Stimulated activated CD4-positive, alpha-beta T cell treated with anti-CD3 and anti-CD28 coated beads, Interleukin-15, amount 100 ng/mL, for 48 hours (primary cell): ENCODE data around the gene ZNF414.
"Not testable (repeated sequence)": the region's sequence is repeated elsewhere in the genome, so short reads cannot be mapped to it uniquely, and the experiment has no call there.

Experiments used
- DNase-seq, 2 donors: peaks; one replicate each; pipeline ENCODE4 v3.0.0-alpha.2; 2020; ENCODE audit warnings: low read depth in 2 of 2

Gene ZNF414

DNA sequence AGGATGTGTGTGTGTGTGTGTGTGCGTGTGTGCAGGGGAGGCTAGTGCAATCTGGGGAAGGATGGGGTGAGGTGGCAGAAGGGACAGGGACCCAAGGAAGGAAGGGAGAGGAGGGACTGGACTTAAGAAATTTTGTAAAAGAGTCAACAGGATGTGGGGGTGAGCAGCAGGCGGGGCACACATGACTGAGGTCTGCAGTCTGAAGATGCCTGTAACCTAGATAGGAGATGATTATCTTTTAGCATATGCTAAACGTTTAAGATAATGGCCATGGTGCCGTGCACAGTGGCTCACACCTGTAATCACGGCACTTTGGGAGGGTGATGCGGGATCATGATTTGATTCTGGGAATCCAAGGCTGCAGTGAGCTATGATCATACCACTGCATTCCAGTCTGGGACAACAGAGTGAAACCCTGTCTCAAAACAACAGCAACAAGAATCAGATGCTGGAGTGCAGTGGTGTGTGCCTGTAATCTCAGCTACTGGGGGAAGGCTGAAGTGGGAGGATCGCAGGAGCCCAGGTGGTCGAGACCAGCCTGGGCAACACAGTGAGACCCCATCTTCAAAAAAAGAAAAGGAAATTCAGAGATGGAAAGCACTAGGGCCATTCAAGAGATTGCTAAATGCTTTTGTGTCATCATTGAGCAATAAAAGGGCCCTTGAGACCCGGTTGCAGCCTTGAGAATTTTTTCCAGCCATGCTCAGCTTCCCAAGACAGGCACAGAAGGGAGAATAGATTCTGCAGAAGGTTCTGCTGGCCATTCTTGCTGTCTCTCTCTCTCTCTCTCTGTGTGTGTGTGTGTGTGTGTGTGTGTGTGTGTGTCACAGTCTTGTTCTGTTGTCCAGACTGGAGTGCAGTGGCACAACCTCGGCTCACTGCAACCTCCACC, 3.8 kb upstream of the ZNF414 start:
- no peak for DNase-seq

GRCh38 chr19:8515317-8515716, 1.4 kb upstream of the ZNF414 start:
- DNase-seq: peak in 1 of 2 donors; percentile 66

DNA sequence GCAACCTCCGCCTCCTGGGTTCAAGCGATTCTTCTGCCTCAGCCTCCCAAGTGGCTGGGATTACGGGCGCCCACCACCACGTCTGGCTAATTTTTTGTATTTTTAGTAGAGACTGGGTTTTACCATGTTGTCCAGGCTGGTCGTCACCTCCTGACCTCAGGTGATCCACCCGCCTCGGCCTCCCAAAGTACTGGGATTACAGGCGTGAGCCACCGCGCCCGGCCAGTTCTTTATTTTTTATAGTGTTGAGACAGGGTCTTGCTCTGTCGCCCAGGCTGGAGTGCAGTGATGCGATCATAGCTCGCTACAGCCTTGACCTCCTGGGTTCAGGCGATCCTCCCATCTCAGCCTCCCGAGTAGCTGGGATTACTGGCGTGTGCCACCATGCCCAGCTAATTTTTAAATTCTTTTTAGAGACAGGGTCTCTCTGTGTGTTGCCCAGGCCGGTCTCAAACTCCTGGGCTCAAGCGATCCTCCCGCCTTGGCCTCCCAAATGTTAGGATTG, 590 bp upstream of the ZNF414 start:
- not testable (repeated sequence) for DNase-seq

GRCh38 chr19:8513036-8513686, 806 bp downstream of the ZNF414 start:
- DNase-seq: no peak

DNA sequence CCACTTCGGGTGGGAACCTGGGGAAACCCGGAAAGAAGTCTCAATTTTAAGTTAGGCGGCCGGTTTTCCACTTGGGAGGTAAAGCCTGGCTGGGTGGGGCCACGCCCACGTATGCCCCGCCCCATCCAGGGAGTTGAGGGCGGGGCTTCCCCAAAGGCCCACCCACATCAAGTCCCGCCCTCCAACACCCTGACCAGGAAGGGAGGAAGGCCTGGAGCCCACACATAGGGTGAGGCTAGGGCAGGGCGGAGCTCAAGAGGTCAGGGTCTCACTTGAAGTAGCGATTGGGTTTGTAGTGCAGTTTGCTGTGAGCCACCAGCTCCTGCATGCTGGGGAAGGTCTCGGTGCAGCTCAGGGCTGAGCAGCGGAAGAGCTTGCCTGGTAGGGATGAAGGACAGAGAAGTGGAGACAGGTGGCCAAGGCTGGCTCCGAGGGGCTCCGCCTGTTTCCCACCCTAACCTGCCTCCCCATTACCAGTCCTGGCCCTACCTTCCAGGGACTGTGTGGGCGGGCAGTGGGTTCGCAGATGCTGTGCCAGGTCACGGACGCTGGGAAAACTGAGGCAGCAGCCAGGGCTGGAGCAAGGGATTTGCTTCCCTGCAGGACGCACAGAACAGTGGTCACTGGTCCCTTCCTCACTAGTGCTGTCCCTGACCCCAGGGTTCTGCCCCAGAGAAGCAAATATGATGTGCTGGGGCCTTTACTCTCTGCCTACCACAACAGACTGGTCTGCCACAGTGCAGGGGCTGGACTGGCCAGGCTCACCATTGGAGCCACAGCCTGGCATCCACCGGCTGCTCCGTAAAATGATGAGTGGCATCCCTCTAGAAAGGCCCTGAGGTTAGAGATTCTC, 1.6 kb downstream of the ZNF414 start:
- no peak for DNase-seq

DNA sequence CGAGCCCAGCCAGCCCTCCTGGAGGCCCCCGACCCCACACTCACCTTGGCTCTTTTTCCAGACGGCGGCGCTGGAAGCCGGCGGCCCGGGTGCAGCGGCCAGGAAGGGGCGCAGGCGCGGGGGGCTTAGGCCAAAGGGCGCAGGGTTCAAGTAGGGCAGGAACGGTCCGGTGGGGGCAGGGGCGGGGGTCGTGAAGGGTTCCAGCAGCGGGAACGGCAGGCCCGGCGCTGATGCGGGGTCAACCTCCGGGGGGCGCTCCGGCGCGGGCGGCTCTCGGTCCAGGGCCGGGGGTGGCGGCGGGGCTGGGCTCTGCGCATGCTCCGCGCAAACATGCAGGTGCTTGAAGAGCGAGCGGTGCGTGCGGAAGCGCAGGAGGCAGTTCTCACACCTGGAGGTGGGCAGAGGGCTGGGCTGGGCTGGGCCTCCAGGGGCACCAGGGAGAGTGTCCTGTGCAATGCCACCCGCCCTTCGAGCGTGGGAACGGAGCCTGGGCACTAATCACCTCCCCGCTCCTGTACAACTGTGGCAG, 2.3 kb downstream of the ZNF414 start:
- DNase-seq: no peak

- DNase-seq: no peak
Measured at GRCh38 chr19:8510589-8511115, 3.3 kb downstream of the ZNF414 start.

GRCh38 chr19:8506402-8506957, 7.5 kb downstream of the ZNF414 start:
- DNase-seq: no peak

GRCh38 chr19:8505680-8506401, 8.1 kb downstream of the ZNF414 start:
- DNase-seq: peak in 1 of 2 donors; percentile 62

GRCh38 chr19:8504919-8505318, 9.0 kb downstream of the ZNF414 start:
- no peak for DNase-seq

DNA sequence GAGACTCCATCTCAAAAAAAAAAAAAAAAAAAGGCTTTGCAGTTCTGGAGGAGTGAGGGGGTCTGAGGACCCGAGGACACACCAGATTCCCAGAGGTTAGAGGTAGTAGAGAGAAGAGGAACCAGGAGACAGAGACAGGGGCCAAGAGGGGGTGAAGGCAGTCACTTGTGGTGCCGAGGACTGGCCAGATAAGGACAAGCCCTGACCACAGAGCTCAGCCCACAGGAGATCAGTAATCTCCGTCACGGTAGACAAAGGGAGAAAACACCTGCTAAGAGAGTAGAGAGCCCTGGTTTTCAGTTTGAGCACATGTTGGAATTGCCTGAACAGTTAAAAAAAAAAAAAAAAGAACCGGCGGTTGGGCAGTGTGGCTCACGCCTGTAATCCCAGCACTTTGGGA, 9.8 kb downstream of the ZNF414 start:
- no peak for DNase-seq

DNA sequence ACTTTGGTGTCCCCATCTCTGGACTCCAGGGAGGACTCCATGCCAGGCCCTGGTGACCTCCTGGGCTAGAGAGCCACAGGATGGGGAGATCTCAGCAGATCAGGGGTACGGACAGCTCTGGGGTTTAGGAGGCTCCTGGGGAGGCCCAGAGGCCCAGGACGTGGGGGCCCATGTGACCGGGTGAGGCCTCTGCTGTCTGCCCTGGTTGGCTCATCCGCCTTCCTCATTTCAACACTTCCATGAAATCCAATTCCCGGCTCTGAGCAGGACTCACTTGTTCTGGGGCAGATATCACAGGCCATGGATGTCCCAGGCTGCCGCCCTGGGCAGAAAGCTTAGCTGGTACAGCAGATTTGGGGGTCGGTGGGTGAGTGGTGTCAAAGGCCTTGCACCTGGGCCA, 10.5 kb downstream of the ZNF414 start:
- no peak for DNase-seq

GRCh38 chr19:8501981-8502380, 12.0 kb downstream of the ZNF414 start:
- no peak for DNase-seq

DNA sequence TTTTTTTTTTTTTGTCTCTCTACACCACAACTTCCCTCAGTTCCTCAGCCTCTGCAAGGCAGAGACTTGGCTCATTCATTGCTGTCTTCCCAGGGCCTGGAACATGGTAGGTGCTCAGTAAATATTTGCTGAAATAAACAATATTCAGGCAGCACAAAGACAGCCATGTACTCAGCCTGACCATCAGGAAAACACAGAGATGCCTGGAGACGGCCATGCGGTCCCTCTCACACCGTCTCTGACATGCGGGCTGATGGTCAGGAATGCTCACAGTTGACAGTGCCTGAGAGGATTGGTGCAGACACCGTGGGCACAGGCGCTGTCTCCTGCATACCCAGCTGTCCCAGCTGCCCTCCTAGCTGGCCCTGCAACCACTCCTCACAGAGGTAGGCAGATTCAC, 12.5 kb downstream of the ZNF414 start:
- no peak for DNase-seq

DNA sequence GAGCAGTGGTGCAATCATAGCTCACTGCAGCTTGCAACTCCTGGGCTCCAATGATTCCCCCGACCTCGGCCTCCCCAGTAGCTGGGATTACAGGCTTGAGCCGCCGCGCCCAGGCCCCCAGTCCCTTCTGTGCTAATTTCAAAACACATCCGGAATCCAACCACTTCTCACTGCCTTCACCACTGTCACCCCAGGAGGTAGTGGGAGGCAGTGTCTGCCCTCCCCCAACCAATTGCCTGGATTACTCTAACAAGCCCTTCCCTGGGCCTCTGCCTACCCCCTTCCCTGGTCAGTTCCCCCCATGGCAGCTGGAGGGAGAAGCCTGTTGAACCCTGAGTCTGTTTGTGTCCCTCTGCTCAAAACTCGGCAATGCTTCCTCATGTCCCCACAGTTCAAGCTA, 13.8 kb downstream of the ZNF414 start:
- DNase-seq: no peak

GRCh38 chr19:8499048-8499833, 14.7 kb downstream of the ZNF414 start:
- no peak for DNase-seq

DNA sequence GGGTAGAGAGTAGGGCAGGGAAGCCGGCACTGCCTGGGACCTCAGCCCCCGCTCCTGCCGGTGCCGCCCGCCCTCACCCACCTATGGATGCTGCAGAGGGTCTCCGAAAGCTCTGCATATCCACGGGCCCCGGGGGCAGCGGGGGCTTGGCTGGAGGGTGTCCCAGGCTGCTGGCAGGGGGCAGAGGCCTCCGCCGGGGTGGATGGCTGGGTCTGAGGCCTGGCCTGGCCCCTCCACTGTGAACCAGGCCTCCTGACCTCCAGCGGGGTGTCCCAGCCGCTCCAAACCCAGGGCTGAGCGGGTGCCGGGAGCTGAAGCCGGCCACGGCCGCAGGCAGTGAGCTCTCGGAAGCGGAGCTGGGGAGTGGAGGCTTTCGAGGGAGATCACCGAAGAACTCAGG, 15.7 kb downstream of the ZNF414 start:
- no peak for DNase-seq

- no peak for DNase-seq
Measured at GRCh38 chr19:8494158-8494557, 19.8 kb downstream of the ZNF414 start.

- no peak for DNase-seq
Measured at GRCh38 chr19:8491574-8491973, 22.4 kb downstream of the ZNF414 start.

DNA sequence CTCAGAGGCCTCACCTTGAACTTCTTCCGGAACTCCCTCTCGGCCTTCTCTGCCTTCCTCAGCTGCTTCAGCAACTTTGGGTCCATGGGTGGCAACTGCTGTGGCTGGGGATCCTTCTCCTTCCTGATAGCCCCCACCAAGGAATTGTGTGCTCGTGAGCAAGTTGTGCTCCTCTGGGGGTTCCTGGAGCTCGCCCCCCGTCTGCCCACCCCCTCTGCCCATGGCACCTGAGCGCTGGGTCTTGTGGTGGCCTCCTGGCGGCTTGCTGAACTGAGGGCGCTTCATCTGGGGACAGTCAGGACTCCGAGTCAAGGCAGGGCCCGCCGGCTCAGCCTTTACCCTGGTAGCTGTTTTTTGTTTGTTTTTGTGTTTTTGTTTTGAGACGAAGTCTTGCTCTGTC, 23.1 kb downstream of the ZNF414 start:
- no peak for DNase-seq
